ENCODE data around the gene DNAJC24. TPM values are rescaled to one million over a fixed set of nuclear protein-coding genes. Genes with fewer than 3 reads are reported as not detected.

DNAJC24 gene
- total and polyA plus RNA-seq, 4 donors, result 4.9 to 25.4 (median 9.7) TPM

DNA sequence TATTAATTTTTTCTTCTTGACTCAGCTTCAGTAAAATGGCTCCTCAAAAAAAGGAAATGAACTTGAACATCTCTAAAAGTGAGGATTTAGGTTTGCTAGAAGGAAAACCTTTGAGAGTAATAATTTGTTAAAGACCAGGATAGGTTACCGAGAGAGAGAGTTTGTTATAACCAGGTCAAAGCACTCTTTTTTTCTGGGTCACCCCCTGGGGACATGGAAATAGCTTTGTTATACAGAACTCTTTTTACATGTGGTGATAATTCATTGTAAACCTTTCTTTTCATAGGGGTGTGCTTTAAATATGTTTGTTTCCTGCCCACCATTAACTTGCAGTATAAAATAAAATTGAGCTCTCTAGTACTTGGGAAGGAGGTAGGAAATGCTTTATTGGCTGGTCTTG lies 47.7 kb downstream of the DNAJC24 start:
- peaks cover 0 to 6% (median 1%) of the 10 kb centered on the region in 4 donors for H3K36me3 ChIP-seq (ENCODE audit: control insufficient read depth in 4 of 4, insufficient read depth in 4 of 4, low read length in 4 of 4)
- H3K4me3 ChIP-seq, result no peak overlapping the region
- no peaks in the 10 kb centered on the region for H3K9me3 ChIP-seq (ENCODE audit: control insufficient read depth in 4 of 4, insufficient read depth in 3 of 4, low read length in 3 of 4)
- DNase-seq, result no peak
- WGBS, 2 donors, result 92 to 99% methylated on average over 1 of the region's 1 CpG
- no peak overlapping the region for H3K9ac ChIP-seq (ENCODE audit: insufficient read depth in 1 of 2, low read length in 2 of 2)
- no peaks in the 10 kb centered on the region for H3K4me1 ChIP-seq (ENCODE audit: control insufficient read depth in 5 of 5, insufficient read depth in 5 of 5, low read length in 5 of 5)
- TF ChIP-seq, protein P1, sequence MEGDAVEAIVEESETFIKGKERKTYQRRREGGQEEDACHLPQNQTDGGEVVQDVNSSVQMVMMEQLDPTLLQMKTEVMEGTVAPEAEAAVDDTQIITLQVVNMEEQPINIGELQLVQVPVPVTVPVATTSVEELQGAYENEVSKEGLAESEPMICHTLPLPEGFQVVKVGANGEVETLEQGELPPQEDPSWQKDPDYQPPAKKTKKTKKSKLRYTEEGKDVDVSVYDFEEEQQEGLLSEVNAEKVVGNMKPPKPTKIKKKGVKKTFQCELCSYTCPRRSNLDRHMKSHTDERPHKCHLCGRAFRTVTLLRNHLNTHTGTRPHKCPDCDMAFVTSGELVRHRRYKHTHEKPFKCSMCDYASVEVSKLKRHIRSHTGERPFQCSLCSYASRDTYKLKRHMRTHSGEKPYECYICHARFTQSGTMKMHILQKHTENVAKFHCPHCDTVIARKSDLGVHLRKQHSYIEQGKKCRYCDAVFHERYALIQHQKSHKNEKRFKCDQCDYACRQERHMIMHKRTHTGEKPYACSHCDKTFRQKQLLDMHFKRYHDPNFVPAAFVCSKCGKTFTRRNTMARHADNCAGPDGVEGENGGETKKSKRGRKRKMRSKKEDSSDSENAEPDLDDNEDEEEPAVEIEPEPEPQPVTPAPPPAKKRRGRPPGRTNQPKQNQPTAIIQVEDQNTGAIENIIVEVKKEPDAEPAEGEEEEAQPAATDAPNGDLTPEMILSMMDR (IDR thresholded peaks at IDR 0.05; ENCODE audit: control extremely low read depth, extremely low read depth), result no peak
- no peaks in the 10 kb centered on the region for H3K27me3 ChIP-seq (ENCODE audit: control insufficient read depth in 3 of 3, insufficient read depth in 3 of 3, low read length in 2 of 3)
- H3K27ac ChIP-seq (ENCODE audit: low read depth in 1 of 2, low read length in 1 of 2), result no peak overlapping the region
- ATAC-seq (ENCODE audit: insufficient read depth, low FRiP score), result no peak

DNA sequence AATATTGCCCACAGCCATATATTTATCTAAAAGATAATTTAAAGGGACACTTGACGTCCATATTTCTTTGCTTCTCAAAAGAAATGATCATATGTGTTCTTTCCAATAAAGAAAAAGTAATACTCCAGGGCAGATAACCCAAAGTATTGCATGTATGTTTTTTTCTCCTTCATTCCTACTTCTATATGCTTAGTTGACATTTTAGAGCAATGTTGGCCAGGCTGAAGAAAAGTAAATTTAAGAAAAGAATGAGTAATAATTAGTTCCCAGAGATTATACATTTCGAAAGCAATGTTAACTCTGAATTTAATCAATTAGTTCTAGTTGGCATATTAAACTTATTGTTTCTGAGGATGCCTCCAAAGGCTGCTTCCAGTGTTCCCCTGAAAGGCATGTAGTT lies 48.2 kb downstream of the DNAJC24 start:
- Histone ChIP-seq H3K27me3 (ENCODE audit: control insufficient read depth in 3 of 3, insufficient read depth in 3 of 3, low read length in 2 of 3) (no peaks in the 10 kb centered on the region), H3K4me3 (no peak overlapping the region), H3K9me3 (ENCODE audit: control insufficient read depth in 4 of 4, insufficient read depth in 3 of 4, low read length in 3 of 4) (no peaks in the 10 kb centered on the region), H3K27ac (ENCODE audit: low read depth in 1 of 2, low read length in 1 of 2) (no peak overlapping the region), H3K36me3 (ENCODE audit: control insufficient read depth in 4 of 4, insufficient read depth in 4 of 4, low read length in 4 of 4) (peaks cover 0 to 6% (median 1%) of the 10 kb centered on the region in 4 donors), H3K9ac (ENCODE audit: insufficient read depth in 1 of 2, low read length in 2 of 2) (no peak overlapping the region), H3K4me1 (ENCODE audit: control insufficient read depth in 5 of 5, insufficient read depth in 5 of 5, low read length in 5 of 5) (no peaks in the 10 kb centered on the region)
- TF ChIP-seq, protein P1 (IDR thresholded peaks at IDR 0.05; ENCODE audit: control extremely low read depth, extremely low read depth), result no peak
- 90 to 98% methylated on average over 2 of the region's 2 CpGs for WGBS, 2 donors
- ATAC-seq (ENCODE audit: insufficient read depth, low FRiP score) (no peak), DNase-seq (no peak)

DNA sequence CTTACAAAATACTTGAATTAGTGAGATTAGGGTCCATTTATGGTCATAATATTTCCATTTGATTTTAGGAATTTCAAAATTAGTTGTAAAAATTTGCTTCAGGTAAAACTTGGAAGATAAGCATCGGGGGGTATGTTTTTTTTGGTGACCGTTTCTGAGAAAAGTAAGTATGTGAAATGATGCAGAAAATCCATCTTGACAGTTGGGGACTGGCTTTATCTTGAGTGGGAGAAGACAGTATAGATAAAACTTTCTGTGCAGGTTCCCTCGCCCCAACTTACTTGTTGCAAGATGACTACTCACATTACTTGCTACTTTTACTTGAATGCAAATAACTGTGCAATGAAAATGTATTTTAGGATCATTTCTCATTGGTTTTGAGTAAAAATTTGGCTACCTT lies 49.5 kb downstream of the DNAJC24 start:
- WGBS, 2 donors, result 92 to 93% methylated on average over 3 of the region's 3 CpGs

More for the DNA sequence above, 49.5 kb downstream of the DNAJC24 start:
- H3K27ac ChIP-seq (ENCODE audit: low read depth in 1 of 2, low read length in 1 of 2), result no peak overlapping the region
- ATAC-seq (ENCODE audit: insufficient read depth, low FRiP score) (no peak), DNase-seq (no peak)
- H3K4me3 ChIP-seq, result no peak overlapping the region
- H3K4me1 ChIP-seq (ENCODE audit: control insufficient read depth in 5 of 5, insufficient read depth in 5 of 5, low read length in 5 of 5), result no peaks in the 10 kb centered on the region
- TF ChIP-seq, protein P1 (IDR thresholded peaks at IDR 0.05; ENCODE audit: control extremely low read depth, extremely low read depth), result no peak
- H3K9me3 ChIP-seq (ENCODE audit: control insufficient read depth in 4 of 4, insufficient read depth in 3 of 4, low read length in 3 of 4), result no peaks in the 10 kb centered on the region
- H3K36me3 ChIP-seq (ENCODE audit: control insufficient read depth in 4 of 4, insufficient read depth in 4 of 4, low read length in 4 of 4), result peaks cover 0 to 6% (median 1%) of the 10 kb centered on the region in 4 donors
- no peak overlapping the region for H3K9ac ChIP-seq (ENCODE audit: insufficient read depth in 1 of 2, low read length in 2 of 2)
- no peaks in the 10 kb centered on the region for H3K27me3 ChIP-seq (ENCODE audit: control insufficient read depth in 3 of 3, insufficient read depth in 3 of 3, low read length in 2 of 3)
